HFF-Myc (cell line): ENCODE measurements around the gene GNAI2.
"Not testable (repeated sequence)": the region's sequence is repeated elsewhere in the genome, so short reads cannot be mapped to it uniquely, and the experiment has no call there.

Experiments
- DNase-seq: peaks from one replicate; pipeline ENCODE4 v3.0.0-alpha.2; 2011; ENCODE audit warnings: low read depth; ENCODE audit errors: extremely low read depth
- H3K4me3 ChIP-seq: replicated peaks from 2 replicates; pipeline ENCODE4 v1.5.1; 2011; ENCODE audit warnings: low read depth, mild to moderate bottlenecking, control low read depth, low read length
- TF ChIP-seq, protein P1 (sequence below): IDR thresholded peaks from 2 replicates; pipeline ENCODE4 v1.5.1; 2012; ENCODE audit warnings: mild to moderate bottlenecking, low read depth, low read length, control low read depth; ENCODE audit errors: missing control alignments

The GNAI2 gene

GRCh38 chr3:50260027-50260941 is 24.3 kb downstream of the GNAI2 start:
- no peak for DNase-seq
- H3K4me3 ChIP-seq = peak overlapping the region; percentile 51
- TF ChIP-seq, protein P1, sequence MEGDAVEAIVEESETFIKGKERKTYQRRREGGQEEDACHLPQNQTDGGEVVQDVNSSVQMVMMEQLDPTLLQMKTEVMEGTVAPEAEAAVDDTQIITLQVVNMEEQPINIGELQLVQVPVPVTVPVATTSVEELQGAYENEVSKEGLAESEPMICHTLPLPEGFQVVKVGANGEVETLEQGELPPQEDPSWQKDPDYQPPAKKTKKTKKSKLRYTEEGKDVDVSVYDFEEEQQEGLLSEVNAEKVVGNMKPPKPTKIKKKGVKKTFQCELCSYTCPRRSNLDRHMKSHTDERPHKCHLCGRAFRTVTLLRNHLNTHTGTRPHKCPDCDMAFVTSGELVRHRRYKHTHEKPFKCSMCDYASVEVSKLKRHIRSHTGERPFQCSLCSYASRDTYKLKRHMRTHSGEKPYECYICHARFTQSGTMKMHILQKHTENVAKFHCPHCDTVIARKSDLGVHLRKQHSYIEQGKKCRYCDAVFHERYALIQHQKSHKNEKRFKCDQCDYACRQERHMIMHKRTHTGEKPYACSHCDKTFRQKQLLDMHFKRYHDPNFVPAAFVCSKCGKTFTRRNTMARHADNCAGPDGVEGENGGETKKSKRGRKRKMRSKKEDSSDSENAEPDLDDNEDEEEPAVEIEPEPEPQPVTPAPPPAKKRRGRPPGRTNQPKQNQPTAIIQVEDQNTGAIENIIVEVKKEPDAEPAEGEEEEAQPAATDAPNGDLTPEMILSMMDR = peak; percentile 86

DNA sequence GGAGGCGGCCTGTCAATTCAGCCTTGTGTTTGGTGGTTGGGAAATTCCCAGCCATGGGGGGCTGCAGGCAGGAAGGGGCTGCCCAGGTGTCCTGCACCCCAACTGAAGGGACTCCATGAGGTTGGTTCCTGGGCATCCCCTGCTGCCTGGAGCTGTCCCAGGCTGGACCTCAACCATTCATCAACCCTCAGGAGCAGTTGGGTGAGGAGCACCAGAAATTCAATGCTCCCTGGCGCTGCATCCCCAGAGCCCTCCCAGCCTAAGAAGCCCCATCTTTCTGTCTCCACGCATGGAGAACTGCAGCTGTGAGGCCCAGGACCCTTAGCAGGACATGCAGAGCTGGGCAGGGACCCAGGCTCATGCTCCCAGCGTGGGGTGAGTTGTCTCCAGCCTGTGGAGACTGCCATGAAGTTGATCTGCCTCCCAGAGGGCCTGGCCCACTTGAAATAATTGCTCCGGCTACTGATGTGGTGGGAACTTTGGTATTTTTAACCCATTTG is 25.0 kb downstream of the GNAI2 start:
- DNase-seq = no peak
- H3K4me3 ChIP-seq = peak overlapping the region; percentile 51
- TF ChIP-seq, protein P1 = no peak

DNA sequence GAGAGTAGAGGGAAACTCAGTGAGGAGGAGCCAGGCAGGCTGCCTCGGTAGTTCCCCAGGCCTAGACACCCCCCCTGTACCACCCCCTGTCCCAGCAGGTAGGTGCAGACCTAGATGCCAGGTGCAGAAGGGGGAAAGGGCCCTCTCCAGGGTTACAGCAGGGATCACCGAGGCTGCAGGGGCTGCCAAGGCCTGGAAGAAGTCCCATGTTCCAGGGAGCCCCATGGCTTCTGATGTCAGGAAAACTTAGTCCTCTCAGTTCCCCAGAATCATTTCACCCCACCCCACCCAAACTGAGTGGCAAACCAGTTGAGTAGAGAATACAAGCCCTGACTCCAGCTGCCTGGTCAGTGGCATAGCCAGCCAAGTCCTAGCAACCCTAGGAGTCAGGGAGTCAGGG is 25.5 kb downstream of the GNAI2 start:
- TF ChIP-seq, protein P1 = no peak
- no peak overlapping the region for H3K4me3 ChIP-seq
- DNase-seq = no peak

- DNase-seq, H3K4me3 ChIP-seq: not testable (repeated sequence)
Measured at GRCh38 chr3:50262200-50262599, 26.2 kb downstream of the GNAI2 start.

DNA sequence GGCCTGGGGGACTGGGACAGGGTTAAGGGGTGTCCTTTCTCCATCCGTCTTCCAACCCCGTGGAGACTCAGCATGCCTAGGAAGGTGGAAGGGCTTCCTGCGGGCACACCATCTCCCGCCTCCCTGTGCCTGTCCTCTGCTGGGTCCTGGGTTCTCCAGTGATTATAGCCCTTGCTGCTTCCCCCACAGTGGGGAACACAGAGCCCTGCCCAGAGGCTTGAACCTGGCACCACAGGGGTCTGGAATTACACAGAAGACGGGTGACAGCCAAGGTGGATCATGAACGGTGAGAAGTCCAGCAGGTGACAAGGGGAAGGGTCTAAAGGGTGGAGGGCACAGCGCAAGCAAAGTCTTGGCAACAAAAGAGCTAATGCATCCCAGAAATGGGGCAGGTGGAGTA is 26.8 kb downstream of the GNAI2 start:
- DNase-seq = no peak
- no peak overlapping the region for H3K4me3 ChIP-seq
- TF ChIP-seq, protein P1 = no peak

DNA sequence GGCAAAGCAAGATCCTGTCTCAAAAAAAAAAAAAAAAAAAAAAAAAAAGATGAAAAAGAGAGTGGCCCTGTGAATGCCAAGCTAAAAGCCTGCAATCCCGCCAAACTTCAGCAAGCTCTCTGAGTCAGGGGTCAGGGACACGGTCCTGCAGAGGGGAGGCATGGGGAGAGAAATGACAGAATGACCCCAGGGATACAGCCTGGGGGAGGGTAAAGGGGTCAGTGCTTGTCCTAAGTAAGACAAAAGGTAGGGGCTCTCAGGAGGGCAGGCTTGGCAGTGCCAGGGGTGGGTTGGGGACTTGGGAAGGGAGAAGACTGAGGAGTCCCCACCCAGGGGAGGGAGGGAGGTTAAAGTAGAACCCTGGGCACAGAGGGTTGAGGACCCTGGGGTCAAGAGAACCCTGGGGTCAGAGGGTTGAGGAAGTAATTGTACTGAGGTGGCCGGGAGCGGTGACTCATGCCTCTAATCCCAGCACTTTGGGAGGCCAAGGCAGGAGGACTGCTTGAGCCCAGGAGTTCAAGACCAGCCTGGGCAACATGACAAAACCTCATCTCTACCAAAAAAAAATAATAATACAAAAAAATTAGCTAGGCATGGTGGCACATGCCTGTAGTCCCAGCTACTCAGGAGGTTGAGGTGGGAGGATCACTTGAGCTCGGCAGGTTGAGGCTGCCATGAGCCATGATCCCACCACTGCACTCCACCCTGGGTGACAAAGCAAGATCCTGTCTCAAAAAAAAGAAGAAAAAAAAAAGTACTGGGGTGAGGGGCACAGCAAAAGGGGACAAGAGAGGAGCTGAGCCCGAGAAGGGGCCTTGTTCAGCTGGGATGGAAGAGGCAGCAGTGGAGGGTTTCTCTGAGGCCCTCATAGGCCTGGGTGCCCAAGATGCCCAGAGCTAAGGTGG is 27.7 kb downstream of the GNAI2 start:
- no peak overlapping the region for H3K4me3 ChIP-seq
- DNase-seq = no peak
- TF ChIP-seq, protein P1 = no peak
